ENCODE measurements around the gene ZNF385D. TPM values are rescaled to one million over a fixed set of nuclear protein-coding genes. Genes with fewer than 3 reads are reported as not detected.

Gene ZNF385D
- total and polyA plus RNA-seq, 2 experiments from 2014 or later = 2.7 to 12.3 TPM

DNA sequence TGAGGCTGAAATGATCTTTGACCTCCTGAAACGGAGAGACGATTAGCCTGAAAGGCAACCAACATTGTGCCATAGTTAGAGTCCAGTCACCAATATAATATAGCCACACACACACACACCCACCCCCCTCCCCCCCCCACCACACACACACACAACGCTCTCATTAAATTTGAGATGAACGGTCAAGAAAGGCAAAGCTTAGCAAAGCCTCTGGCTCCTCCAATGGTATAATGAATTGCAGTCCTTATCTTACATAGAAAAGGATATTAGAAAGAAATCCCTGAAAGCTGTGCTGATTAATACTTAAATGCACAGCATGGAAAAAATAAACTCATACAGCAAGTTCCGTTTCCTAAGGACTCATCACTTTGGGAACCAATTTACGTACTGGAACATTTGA is 876 bp upstream of the ZNF385D start (continued):
- TF ChIP-seq JUNB (IDR thresholded peaks at IDR 0.05; ENCODE audit: unreplicated experiment) = no peak
- TF ChIP-seq, protein P1, sequence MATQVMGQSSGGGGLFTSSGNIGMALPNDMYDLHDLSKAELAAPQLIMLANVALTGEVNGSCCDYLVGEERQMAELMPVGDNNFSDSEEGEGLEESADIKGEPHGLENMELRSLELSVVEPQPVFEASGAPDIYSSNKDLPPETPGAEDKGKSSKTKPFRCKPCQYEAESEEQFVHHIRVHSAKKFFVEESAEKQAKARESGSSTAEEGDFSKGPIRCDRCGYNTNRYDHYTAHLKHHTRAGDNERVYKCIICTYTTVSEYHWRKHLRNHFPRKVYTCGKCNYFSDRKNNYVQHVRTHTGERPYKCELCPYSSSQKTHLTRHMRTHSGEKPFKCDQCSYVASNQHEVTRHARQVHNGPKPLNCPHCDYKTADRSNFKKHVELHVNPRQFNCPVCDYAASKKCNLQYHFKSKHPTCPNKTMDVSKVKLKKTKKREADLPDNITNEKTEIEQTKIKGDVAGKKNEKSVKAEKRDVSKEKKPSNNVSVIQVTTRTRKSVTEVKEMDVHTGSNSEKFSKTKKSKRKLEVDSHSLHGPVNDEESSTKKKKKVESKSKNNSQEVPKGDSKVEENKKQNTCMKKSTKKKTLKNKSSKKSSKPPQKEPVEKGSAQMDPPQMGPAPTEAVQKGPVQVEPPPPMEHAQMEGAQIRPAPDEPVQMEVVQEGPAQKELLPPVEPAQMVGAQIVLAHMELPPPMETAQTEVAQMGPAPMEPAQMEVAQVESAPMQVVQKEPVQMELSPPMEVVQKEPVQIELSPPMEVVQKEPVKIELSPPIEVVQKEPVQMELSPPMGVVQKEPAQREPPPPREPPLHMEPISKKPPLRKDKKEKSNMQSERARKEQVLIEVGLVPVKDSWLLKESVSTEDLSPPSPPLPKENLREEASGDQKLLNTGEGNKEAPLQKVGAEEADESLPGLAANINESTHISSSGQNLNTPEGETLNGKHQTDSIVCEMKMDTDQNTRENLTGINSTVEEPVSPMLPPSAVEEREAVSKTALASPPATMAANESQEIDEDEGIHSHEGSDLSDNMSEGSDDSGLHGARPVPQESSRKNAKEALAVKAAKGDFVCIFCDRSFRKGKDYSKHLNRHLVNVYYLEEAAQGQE (IDR thresholded peaks at IDR 0.05; ENCODE audit: unreplicated experiment) = no peak

DNA sequence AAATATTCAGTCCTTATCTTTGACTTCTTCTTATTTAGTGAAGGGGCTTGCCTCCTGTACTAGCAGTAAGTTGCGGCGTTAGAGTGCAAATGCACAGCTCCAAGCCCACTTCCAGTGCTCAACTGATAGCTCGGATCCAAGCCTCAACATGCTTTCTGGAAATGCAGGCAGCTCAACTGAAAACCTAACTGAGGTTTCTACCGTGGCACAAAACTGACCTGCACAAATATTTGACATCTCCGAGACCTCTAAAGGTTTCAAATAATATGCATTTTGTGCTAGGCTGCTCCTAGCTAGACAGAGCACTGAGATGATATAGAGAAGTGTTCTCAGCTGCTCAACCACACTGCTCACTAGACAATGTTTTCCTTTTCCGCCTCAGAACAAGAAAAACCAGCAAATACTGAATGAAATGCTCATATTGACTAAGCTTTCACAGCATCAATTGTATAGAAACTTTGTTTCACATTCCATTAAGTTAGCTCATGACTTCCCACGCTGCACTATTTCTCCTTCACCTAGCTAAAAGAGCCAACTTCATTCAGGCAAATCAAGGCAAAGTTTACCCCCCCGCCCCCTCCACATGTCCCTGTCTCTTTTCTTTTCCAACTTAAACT is 822 bp downstream of the ZNF385D start:
- peaks cover 18% of the 10 kb centered on the region for H3K4me1 ChIP-seq (ENCODE audit: insufficient read depth)
- ATAC-seq = no peak
- H3F3A ChIP-seq (replicated peaks; ENCODE audit: low read depth) = no peaks in the 10 kb centered on the region
- H3K36me3 Mint-ChIP-seq (ENCODE audit: low read depth) = no peaks in the 10 kb centered on the region
- H3K4me2 ChIP-seq = peak overlapping the region; percentile 96
- no peaks in the 10 kb centered on the region for H4K20me1 ChIP-seq (replicated peaks; ENCODE audit: insufficient read depth)
- H3K27me3 ChIP-seq (ENCODE audit: insufficient read depth) = peaks cover 11% of the 10 kb centered on the region; the same call in 1 of the 2 replicates
- H3K9me2 ChIP-seq (ENCODE audit: insufficient read depth) = no peaks in the 10 kb centered on the region
- peak overlapping the region; percentile 82 for H3K4me3 ChIP-seq
- peak; percentile 16 for DNase-seq (ENCODE audit: low spot score)
- H3K27ac Mint-ChIP-seq = no peak overlapping the region
- TF ChIP-seq, protein P2, sequence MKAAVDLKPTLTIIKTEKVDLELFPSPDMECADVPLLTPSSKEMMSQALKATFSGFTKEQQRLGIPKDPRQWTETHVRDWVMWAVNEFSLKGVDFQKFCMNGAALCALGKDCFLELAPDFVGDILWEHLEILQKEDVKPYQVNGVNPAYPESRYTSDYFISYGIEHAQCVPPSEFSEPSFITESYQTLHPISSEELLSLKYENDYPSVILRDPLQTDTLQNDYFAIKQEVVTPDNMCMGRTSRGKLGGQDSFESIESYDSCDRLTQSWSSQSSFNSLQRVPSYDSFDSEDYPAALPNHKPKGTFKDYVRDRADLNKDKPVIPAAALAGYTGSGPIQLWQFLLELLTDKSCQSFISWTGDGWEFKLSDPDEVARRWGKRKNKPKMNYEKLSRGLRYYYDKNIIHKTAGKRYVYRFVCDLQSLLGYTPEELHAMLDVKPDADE (IDR thresholded peaks at IDR 0.05) = no peak
- 0 out of 2 replicates have a peak, but pooled peaks cover 5% of the 10 kb centered on the region for H3K79me2 ChIP-seq (replicated peaks; ENCODE audit: insufficient read depth)
- peaks cover 29% of the 10 kb centered on the region for H3K4me1 Mint-ChIP-seq
- H3K4me3 Mint-ChIP-seq = peak overlapping the region; percentile 90
- H3K36me3 ChIP-seq (ENCODE audit: insufficient read depth) = no peaks in the 10 kb centered on the region
- H3K27me3 Mint-ChIP-seq (ENCODE audit: insufficient read depth, low read depth, poor library complexity) = peaks cover 2% of the 10 kb centered on the region
- peak overlapping the region; percentile 98 for H2AFZ ChIP-seq
- H3K9me3 Mint-ChIP-seq = no peaks in the 10 kb centered on the region
- H3K27ac ChIP-seq (ENCODE audit: low read depth) = no peak overlapping the region

DNA sequence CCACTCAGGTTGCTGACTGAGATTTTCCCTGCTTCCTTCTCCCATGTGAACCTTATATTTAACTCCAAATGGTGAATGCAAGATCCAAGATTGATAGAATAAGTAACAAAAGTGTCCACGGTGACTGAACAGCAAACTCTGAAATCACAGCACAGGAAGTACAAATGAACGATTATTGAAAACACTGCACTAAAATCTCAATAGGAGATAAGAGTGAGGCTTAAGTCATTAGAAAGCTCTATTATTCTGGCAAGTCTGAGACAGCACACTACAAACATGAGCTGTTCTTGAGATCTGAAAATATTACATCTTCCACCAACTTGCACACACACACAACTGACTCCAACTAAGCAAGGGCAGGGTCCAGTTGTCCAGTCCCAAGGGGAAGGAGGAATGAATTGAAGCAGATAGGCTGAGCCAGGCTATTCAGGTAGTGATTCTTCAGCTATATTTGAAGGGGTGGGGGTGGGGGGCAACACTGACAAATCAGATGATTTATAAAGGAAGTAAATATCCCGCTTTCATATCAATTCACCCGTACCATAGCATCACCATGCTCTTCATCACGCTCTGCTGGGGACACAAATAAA is 2.9 kb downstream of the ZNF385D start:
- Histone ChIP-seq H3K9me2 (ENCODE audit: insufficient read depth) (no peaks in the 10 kb centered on the region), H3K27ac (ENCODE audit: low read depth) (no peak overlapping the region), H3K4me1 (ENCODE audit: insufficient read depth) (peaks cover 21% of the 10 kb centered on the region), H3K36me3 (ENCODE audit: insufficient read depth) (no peaks in the 10 kb centered on the region), H3K27me3 (ENCODE audit: insufficient read depth) (peaks cover 11% of the 10 kb centered on the region; the same call in 1 of the 2 replicates), H4K20me1 (replicated peaks; ENCODE audit: insufficient read depth) (no peaks in the 10 kb centered on the region), H2AFZ (no peak overlapping the region), H3K79me2 (replicated peaks; ENCODE audit: insufficient read depth) (peaks cover 10% of the 10 kb centered on the region; the same call in 1 of the 2 replicates), H3K4me2 (no peak overlapping the region), H3K4me3 (no peak overlapping the region), H3F3A (replicated peaks; ENCODE audit: low read depth) (no peaks in the 10 kb centered on the region)
- Mint-ChIP-seq H3K36me3 (ENCODE audit: low read depth) (peaks cover 4% of the 10 kb centered on the region; the same call in 1 of the 3 replicates), H3K27me3 (ENCODE audit: insufficient read depth, low read depth, poor library complexity) (peaks cover 2% of the 10 kb centered on the region), H3K9me3 (peaks cover 4% of the 10 kb centered on the region; the same call in 2 of the 3 replicates), H3K4me3 (no peak overlapping the region), H3K4me1 (peaks cover 33% of the 10 kb centered on the region), H3K27ac (no peak overlapping the region)
- ATAC-seq (no peak), DNase-seq (ENCODE audit: low spot score) (no peak)
- TF ChIP-seq, protein P2 (IDR thresholded peaks at IDR 0.05) = no peak
- TF ChIP-seq POLR2AphosphoS5 (IDR thresholded peaks at IDR 0.05; ENCODE audit: low read depth) (no peak), STAT1 (IDR thresholded peaks at IDR 0.05; ENCODE audit: unreplicated experiment) (no peak)

All from GM23338 (cell line).